ENCODE measurements around the gene PCDHA10. TPM values are rescaled to one million over a fixed set of nuclear protein-coding genes. Genes with fewer than 3 reads are reported as not detected.

The PCDHA10 gene, protein sequence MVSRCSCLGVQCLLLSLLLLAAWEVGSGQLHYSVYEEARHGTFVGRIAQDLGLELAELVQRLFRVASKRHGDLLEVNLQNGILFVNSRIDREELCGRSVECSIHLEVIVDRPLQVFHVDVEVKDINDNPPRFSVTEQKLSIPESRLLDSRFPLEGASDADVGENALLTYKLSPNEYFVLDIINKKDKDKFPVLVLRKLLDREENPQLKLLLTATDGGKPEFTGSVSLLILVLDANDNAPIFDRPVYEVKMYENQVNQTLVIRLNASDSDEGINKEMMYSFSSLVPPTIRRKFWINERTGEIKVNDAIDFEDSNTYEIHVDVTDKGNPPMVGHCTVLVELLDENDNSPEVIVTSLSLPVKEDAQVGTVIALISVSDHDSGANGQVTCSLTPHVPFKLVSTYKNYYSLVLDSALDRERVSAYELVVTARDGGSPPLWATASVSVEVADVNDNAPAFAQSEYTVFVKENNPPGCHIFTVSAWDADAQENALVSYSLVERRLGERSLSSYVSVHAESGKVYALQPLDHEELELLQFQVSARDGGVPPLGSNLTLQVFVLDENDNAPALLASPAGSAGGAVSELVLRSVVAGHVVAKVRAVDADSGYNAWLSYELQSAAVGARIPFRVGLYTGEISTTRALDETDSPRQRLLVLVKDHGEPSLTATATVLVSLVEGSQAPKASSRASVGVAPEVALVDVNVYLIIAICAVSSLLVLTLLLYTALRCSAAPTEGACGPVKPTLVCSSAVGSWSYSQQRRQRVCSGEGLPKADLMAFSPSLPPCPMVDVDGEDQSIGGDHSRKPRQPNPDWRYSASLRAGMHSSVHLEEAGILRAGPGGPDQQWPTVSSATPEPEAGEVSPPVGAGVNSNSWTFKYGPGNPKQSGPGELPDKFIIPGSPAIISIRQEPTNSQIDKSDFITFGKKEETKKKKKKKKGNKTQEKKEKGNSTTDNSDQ
- polyA plus RNA-seq = 0.03 to 0.06 TPM (median 0.05 TPM) in 3 replicates
- 0.07 TPM for polyA plus RNA-seq (2011; ENCODE audit: low read depth)
- 0.02 and 0.03 TPM in 2 replicates for polyA plus RNA-seq (2011; cell fraction: cytosol; rRNA removed)
- polyA plus RNA-seq (2011; cell fraction: nucleus; rRNA removed) = 0.17 and 0.24 TPM in 2 replicates
- 0.03 TPM in 2 replicates for polyA plus RNA-seq (2012; ENCODE audit: low replicate concordance)
- polyA minus RNA-seq = 0.03 to 0.13 TPM in 2 of 3 replicates, not detected in the other
- polyA minus RNA-seq (2011; cell fraction: cytosol; rRNA and poly(A)+ RNA removed) = not detected
- polyA minus RNA-seq (2011; cell fraction: nucleus; rRNA and poly(A)+ RNA removed) = 0.53 and 1.4 TPM in 2 replicates

DNA sequence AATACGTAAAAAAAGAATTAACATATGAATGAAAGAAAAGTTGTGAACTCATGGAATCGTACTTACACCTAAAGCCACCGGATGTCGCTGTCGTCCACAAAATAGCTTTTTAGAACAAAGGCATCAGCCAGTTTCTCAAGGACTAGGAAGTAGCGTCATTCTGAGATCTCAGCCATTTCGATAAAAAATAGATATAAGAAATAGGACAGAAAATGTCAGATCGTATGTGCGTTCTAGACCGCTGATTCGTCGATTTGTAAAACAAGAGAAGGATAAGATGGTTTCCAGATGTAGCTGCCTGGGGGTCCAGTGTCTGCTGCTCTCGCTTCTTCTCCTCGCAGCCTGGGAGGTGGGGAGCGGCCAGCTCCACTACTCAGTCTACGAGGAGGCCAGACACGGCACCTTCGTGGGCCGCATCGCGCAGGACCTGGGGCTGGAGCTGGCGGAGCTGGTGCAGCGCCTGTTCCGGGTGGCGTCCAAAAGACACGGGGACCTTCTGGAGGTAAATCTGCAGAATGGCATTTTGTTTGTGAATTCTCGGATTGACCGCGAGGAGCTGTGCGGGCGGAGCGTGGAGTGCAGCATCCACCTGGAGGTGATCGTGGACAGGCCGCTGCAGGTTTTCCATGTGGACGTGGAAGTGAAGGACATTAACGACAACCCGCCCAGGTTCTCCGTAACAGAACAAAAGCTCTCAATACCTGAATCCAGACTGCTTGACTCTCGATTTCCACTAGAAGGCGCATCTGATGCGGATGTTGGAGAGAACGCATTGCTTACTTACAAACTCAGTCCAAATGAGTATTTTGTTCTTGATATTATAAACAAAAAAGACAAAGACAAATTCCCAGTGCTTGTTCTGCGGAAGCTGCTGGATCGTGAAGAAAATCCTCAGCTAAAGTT lies at the start of gene PCDHA10:
PCDHA10 (plus strand) TSS at position 126 of the 903 bp plus-strand sequence; CDS start at position 278, 152 bp downstream.
- no peak within 1 kb of the TSS for H3K9ac ChIP-seq (ENCODE audit: control insufficient read depth, extremely low read depth, insufficient read depth, low read length)
- dilution Hi-C loops (cut with MboI; ENCODE audit: extremely low pct_ligation_motif_present, low sequenced_read_pairs) = no loop called here
- no peak within 1 kb of the TSS for H2AFZ ChIP-seq (ENCODE audit: control insufficient read depth, low read length)
- TF ChIP-seq EZH2 (IDR thresholded peaks at IDR 0.05; ENCODE audit: low read length) = no peak
- TF ChIP-seq, protein P1, sequence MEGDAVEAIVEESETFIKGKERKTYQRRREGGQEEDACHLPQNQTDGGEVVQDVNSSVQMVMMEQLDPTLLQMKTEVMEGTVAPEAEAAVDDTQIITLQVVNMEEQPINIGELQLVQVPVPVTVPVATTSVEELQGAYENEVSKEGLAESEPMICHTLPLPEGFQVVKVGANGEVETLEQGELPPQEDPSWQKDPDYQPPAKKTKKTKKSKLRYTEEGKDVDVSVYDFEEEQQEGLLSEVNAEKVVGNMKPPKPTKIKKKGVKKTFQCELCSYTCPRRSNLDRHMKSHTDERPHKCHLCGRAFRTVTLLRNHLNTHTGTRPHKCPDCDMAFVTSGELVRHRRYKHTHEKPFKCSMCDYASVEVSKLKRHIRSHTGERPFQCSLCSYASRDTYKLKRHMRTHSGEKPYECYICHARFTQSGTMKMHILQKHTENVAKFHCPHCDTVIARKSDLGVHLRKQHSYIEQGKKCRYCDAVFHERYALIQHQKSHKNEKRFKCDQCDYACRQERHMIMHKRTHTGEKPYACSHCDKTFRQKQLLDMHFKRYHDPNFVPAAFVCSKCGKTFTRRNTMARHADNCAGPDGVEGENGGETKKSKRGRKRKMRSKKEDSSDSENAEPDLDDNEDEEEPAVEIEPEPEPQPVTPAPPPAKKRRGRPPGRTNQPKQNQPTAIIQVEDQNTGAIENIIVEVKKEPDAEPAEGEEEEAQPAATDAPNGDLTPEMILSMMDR (optimal IDR thresholded peaks at IDR 0.05 in 1 of 3, IDR thresholded peaks at IDR 0.05 in 1 of 3, conservative IDR thresholded peaks at IDR 0.05 in 1 of 3; ENCODE audit: extremely low read depth in 1 of 3, insufficient read depth in 2 of 3, low read length in 3 of 3) = no peak
- FAIRE-seq (no peak), DNase-seq (ENCODE audit: low read depth, low spot score) (no peak)
- no peaks in the 10 kb centered on the region for H3K79me2 ChIP-seq (ENCODE audit: control insufficient read depth, insufficient read depth, low read length)
- no peaks in the 10 kb centered on the region for H3K36me3 ChIP-seq (ENCODE audit: control insufficient read depth in 2 of 2, extremely low read depth in 1 of 2, insufficient read depth in 2 of 2, low read length in 2 of 2)
- H3K4me1 ChIP-seq (ENCODE audit: control insufficient read depth, extremely low read depth, insufficient read depth, low read length) = no peaks in the 10 kb centered on the region
- H3K4me2 ChIP-seq (ENCODE audit: control insufficient read depth, extremely low read depth, insufficient read depth, low read depth, low read length) = no peak within 1 kb of the TSS
- peaks cover 12% of the 10 kb centered on the region for H3K9me3 ChIP-seq (ENCODE audit: control insufficient read depth, low read depth, low read length)
- H4K20me1 ChIP-seq (ENCODE audit: control insufficient read depth, extremely low read depth, insufficient read depth, low read length) = no peaks in the 10 kb centered on the region
- no peak within 1 kb of the TSS for H3K27ac ChIP-seq (ENCODE audit: control insufficient read depth, insufficient read depth, low read length)
- no peaks in the 10 kb centered on the region for H3K9me1 ChIP-seq (ENCODE audit: control insufficient read depth, extremely low read depth, insufficient read depth, low read length)
- no peaks in the 10 kb centered on the region for H3K27me3 ChIP-seq (ENCODE audit: control insufficient read depth, extremely low read depth, insufficient read depth, low read length)
- no peak within 1 kb of the TSS for H3K4me3 ChIP-seq (ENCODE audit: control insufficient read depth in 2 of 3, extremely low read depth in 1 of 3, insufficient read depth in 2 of 3, low read depth in 1 of 3, low read length in 3 of 3)

All from keratinocyte (primary cell).